GM18505 (cell line): Measurements from ENCODE around the gene UNC79.

Experiments used
- ATAC-seq: cut with Tn5 transposase; IDR thresholded peaks from one replicate; pipeline ENCODE4 v1.9.1; 2021; ENCODE audit not compliant: unreplicated experiment
- POLR2A ChIP-seq: IDR thresholded peaks from 4 replicates; pipeline ENCODE4 v1.6.1; 2011; ENCODE audit warnings: borderline replicate concordance; ENCODE audit not compliant: insufficient read depth, insufficient read length; ENCODE audit errors: extremely low read depth

UNC79 gene

GRCh38 chr14:93540235-93540634 is 109.5 kb downstream of the UNC79 start:
- no peak for TF ChIP-seq POLR2A
- no peak for ATAC-seq

- ATAC-seq, result no peak
- no peak for TF ChIP-seq POLR2A
Observed at GRCh38 chr14:93543766-93544165, 113.0 kb downstream of the UNC79 start.

- no peak for TF ChIP-seq POLR2A
- no peak for ATAC-seq
Observed at GRCh38 chr14:93544212-93544611, 113.5 kb downstream of the UNC79 start.

- ATAC-seq, result no peak
- no peak for TF ChIP-seq POLR2A
Observed at GRCh38 chr14:93546642-93547041, 115.9 kb downstream of the UNC79 start.

- TF ChIP-seq POLR2A, result no peak
- ATAC-seq, result peak; percentile 78
Observed at GRCh38 chr14:93548102-93548843, 117.5 kb downstream of the UNC79 start.

- no peak for ATAC-seq
- TF ChIP-seq POLR2A, result no peak
Observed at GRCh38 chr14:93549595-93549994, 118.9 kb downstream of the UNC79 start.

- no peak for ATAC-seq
- TF ChIP-seq POLR2A, result no peak
Observed at GRCh38 chr14:93564918-93565317, 134.2 kb downstream of the UNC79 start.

- TF ChIP-seq POLR2A, result no peak
Observed at GRCh38 chr14:93566065-93566693, 135.4 kb downstream of the UNC79 start.

GRCh38 chr14:93571275-93571674 is 140.5 kb downstream of the UNC79 start:
- TF ChIP-seq POLR2A, result no peak
- ATAC-seq, result no peak

More at GRCh38 chr14:93566065-93566693, 135.4 kb downstream of the UNC79 start:
- ATAC-seq, result no peak

- ATAC-seq, result no peak
- TF ChIP-seq POLR2A, result no peak
Observed at GRCh38 chr14:93579178-93579577, 148.4 kb downstream of the UNC79 start.

GRCh38 chr14:93582516-93582915 is 151.8 kb downstream of the UNC79 start:
- no peak for ATAC-seq

GRCh38 chr14:93587330-93587729 is 156.6 kb downstream of the UNC79 start:
- TF ChIP-seq POLR2A, result no peak
- no peak for ATAC-seq

More at GRCh38 chr14:93582516-93582915, 151.8 kb downstream of the UNC79 start:
- no peak for TF ChIP-seq POLR2A

GRCh38 chr14:93591506-93591905 is 160.8 kb downstream of the UNC79 start:
- no peak for ATAC-seq
- TF ChIP-seq POLR2A, result no peak

- no peak for ATAC-seq
- TF ChIP-seq POLR2A, result no peak
Observed at GRCh38 chr14:93592786-93593185, 162.0 kb downstream of the UNC79 start.

GRCh38 chr14:93606091-93606490 is 175.4 kb downstream of the UNC79 start:
- ATAC-seq, result no peak
- no peak for TF ChIP-seq POLR2A

GRCh38 chr14:93619176-93619793 is 188.5 kb downstream of the UNC79 start:
- no peak for TF ChIP-seq POLR2A
- ATAC-seq, result no peak
